ENCODE measurements around the gene ZNF136.

DNA sequence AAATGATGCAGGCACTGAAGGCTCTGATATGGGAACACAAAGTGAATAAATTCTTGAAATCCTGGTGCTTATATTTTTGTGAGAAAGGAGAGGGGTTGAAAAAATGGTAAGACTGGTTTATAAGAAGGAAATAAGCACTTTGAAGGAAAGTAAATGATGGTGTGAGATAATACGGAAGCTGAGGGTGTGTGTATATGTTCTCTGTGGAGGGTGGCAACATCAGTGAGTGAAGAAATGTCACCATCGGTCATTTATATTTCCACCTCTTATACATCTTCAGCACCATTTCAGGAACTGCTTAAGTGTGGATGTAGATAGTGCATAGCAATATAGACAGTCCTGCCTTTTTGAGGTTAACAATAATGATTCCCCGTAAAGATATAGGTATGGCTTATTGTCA lies 17.5 kb downstream of the ZNF136 start:
- TF ChIP-seq, protein P1, sequence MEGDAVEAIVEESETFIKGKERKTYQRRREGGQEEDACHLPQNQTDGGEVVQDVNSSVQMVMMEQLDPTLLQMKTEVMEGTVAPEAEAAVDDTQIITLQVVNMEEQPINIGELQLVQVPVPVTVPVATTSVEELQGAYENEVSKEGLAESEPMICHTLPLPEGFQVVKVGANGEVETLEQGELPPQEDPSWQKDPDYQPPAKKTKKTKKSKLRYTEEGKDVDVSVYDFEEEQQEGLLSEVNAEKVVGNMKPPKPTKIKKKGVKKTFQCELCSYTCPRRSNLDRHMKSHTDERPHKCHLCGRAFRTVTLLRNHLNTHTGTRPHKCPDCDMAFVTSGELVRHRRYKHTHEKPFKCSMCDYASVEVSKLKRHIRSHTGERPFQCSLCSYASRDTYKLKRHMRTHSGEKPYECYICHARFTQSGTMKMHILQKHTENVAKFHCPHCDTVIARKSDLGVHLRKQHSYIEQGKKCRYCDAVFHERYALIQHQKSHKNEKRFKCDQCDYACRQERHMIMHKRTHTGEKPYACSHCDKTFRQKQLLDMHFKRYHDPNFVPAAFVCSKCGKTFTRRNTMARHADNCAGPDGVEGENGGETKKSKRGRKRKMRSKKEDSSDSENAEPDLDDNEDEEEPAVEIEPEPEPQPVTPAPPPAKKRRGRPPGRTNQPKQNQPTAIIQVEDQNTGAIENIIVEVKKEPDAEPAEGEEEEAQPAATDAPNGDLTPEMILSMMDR (conservative IDR thresholded peaks at IDR 0.05 in 1 of 2, IDR thresholded peaks at IDR 0.05 in 1 of 2; ENCODE audit: low read depth in 1 of 2, low read length in 2 of 2): no peak
- no peak for TF ChIP-seq EZH2 (IDR thresholded peaks at IDR 0.05; ENCODE audit: low read length, missing control alignments)

Measured in fibroblast of lung (primary cell).